Esophagus muscularis mucosa (tissue), 4 donors: ENCODE results near the gene TECTA. TPM values are rescaled to one million over a fixed set of nuclear protein-coding genes. Genes with fewer than 3 reads are reported as not detected.

Experiments used
- DNase-seq: peaks from one replicate; pipeline ENCODE4 v3.0.0-alpha.2; 2017; ENCODE audit errors: extremely low spot score
- H3K27ac ChIP-seq, 4 donors: fragments of 200-600 bp; sonication (generic); replicated peaks in 1 of 4; 1 replicate in 3 of 4; 2 replicates in 1 of 4; pipeline ENCODE4 v1.5.1; 2016 to 2019; ENCODE audit warnings: mild to moderate bottlenecking in 1 of 4
- H3K27me3 ChIP-seq, 4 donors: fragments of 200-600 bp; sonication (generic); one replicate each; pipeline versions ENCODE4 v1.5.1 to v1.6.0; 2016 to 2019
- H3K36me3 ChIP-seq, 4 donors: fragments of 200-600 bp; sonication (generic); one replicate each; pipeline ENCODE4 v1.5.1; 2016 to 2019
- H3K4me1 ChIP-seq, 4 donors: fragments of 200-600 bp; sonication (generic); one replicate each; pipeline ENCODE4 v1.5.1; 2016 to 2019
- H3K4me3 ChIP-seq, 4 donors: fragments of 200-600 bp; sonication (generic); 1 replicate in 2 of 4; 2 replicates in 2 of 4; pipeline ENCODE4 v1.5.1; 2016 to 2019; ENCODE audit warnings: mild to moderate bottlenecking in 4 of 4, moderate library complexity in 1 of 4
- H3K9me3 ChIP-seq, 4 donors: fragments of 200-600 bp; sonication (generic); 1 replicate in 3 of 4; 2 replicates in 1 of 4; pipeline ENCODE4 v1.5.1; 2016 to 2019
- EP300 ChIP-seq: sonication (generic); formaldehyde crosslinking; IDR thresholded peaks from one replicate; pipeline ENCODE4 v1.6.1; 2017; ENCODE audit warnings: antibody characterized with exemption
- POLR2A ChIP-seq: fragments of 450-650 bp; IDR thresholded peaks from one replicate; pipeline ENCODE4 v1.6.1; 2017; ENCODE audit warnings: antibody characterized with exemption, moderate library complexity, mild to moderate bottlenecking, low read depth
- POLR2AphosphoS5 ChIP-seq, 2 donors: sonication (generic); formaldehyde crosslinking; IDR thresholded peaks; one replicate each; pipeline ENCODE4 v1.6.1; 2017; ENCODE audit warnings: antibody characterized with exemption in 2 of 2
- WGBS: methylation state at CpG from one replicate; pipeline ENCODE4 v1.1.5; 2018; 5-methylcytosine and 5-hydroxymethylcytosine counted together
- intact Hi-C: fragments of 100-400 bp; cut with DNase I; formaldehyde crosslinking; loops from one replicate; pipeline ENCODE4 v1.15.1; 2023
- total RNA-seq, 4 donors: library from RNA; depleted of rRNA; stranded (reverse); fragments of >200 nt; gene quantifications; one replicate each; pipeline versions ENCODE4 v1.1.0 to v1.2.1, GENCODE V29; 2016
- TF ChIP-seq, protein P1 (sequence below), 3 experiments: fragments of 200-600 bp in 2 of 3; fragments of 450-650 bp in 1 of 3; sonication (generic) in 2 of 3; IDR thresholded peaks; one replicate each; pipeline ENCODE4 v1.5.1; 2017 to 2019; ENCODE audit warnings: antibody characterized with exemption in 3 of 3, mild to moderate bottlenecking in 2 of 3, moderate library complexity in 1 of 3

Gene TECTA
- total RNA-seq, 4 donors from 2014 or later: 0.80 to 1.2 (median 0.90) TPM

DNA sequence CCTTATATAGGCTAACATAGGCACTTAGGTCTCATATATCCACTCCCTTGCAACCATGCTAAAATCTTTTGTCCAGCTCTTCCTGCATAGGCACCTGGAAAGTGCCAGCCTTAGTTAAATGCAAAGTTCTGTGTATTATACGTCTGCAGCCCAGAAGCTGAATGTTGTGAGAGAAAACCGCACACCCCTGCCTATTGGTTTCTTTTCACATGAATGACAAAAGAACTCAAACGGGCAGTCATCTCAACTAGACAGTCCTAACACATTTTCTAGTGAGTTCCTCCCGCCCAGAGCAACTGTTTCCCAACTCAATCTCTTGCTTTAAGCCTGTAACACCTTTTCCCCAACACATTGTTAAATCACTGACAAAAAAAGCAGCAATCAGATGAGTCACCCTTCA is 122.1 kb downstream of the TECTA start:
- peak; percentile 78 for DNase-seq
- intact Hi-C loops: no loop called here
- 70% methylated on average over 4 of the region's 4 CpGs for WGBS
- Histone ChIP-seq H3K27ac (no peak overlapping the region), H3K9me3 (no peaks in the 10 kb centered on the region), H3K4me1 (no peaks in the 10 kb centered on the region), H3K27me3 (no peaks in the 10 kb centered on the region), H3K4me3 (no peak overlapping the region), H3K36me3 (no peaks in the 10 kb centered on the region)
- TF ChIP-seq POLR2A (no peak), POLR2AphosphoS5 (IDR thresholded peaks at IDR 0.05) (no peak), EP300 (no peak)
- TF ChIP-seq, protein P1, sequence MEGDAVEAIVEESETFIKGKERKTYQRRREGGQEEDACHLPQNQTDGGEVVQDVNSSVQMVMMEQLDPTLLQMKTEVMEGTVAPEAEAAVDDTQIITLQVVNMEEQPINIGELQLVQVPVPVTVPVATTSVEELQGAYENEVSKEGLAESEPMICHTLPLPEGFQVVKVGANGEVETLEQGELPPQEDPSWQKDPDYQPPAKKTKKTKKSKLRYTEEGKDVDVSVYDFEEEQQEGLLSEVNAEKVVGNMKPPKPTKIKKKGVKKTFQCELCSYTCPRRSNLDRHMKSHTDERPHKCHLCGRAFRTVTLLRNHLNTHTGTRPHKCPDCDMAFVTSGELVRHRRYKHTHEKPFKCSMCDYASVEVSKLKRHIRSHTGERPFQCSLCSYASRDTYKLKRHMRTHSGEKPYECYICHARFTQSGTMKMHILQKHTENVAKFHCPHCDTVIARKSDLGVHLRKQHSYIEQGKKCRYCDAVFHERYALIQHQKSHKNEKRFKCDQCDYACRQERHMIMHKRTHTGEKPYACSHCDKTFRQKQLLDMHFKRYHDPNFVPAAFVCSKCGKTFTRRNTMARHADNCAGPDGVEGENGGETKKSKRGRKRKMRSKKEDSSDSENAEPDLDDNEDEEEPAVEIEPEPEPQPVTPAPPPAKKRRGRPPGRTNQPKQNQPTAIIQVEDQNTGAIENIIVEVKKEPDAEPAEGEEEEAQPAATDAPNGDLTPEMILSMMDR (IDR thresholded peaks at IDR 0.05): no peak

DNA sequence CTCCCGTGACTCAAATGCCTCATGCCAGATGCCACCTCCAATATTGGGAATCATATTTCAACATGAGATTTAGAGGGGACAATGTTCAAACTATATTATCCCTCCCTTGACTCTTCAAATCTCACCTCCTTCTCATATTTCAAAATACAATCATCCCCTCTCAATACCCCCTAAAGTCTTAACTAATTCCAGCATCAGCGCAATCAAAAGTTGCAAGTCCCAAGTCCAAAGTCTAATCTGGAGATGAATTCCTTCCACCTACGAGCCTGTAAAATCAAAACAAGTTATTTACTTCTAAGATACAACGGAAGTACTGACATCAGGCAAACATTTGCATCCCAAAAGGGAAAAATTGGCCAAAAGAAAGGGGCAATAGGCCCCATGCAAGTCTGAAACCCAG is 124.3 kb downstream of the TECTA start:
- intact Hi-C loops: no loop called here
- Histone ChIP-seq H3K4me3 (no peak overlapping the region), H3K4me1 (no peaks in the 10 kb centered on the region), H3K36me3 (no peaks in the 10 kb centered on the region), H3K27me3 (no peaks in the 10 kb centered on the region), H3K27ac (no peak overlapping the region), H3K9me3 (no peaks in the 10 kb centered on the region)
- DNase-seq: no peak
- no peak for TF ChIP-seq POLR2A
- no peak for TF ChIP-seq POLR2AphosphoS5 (IDR thresholded peaks at IDR 0.05)
- no peak for TF ChIP-seq EP300
- TF ChIP-seq, protein P1 (IDR thresholded peaks at IDR 0.05): no peak
- WGBS: 81% methylated on average over 4 of the region's 4 CpGs

DNA sequence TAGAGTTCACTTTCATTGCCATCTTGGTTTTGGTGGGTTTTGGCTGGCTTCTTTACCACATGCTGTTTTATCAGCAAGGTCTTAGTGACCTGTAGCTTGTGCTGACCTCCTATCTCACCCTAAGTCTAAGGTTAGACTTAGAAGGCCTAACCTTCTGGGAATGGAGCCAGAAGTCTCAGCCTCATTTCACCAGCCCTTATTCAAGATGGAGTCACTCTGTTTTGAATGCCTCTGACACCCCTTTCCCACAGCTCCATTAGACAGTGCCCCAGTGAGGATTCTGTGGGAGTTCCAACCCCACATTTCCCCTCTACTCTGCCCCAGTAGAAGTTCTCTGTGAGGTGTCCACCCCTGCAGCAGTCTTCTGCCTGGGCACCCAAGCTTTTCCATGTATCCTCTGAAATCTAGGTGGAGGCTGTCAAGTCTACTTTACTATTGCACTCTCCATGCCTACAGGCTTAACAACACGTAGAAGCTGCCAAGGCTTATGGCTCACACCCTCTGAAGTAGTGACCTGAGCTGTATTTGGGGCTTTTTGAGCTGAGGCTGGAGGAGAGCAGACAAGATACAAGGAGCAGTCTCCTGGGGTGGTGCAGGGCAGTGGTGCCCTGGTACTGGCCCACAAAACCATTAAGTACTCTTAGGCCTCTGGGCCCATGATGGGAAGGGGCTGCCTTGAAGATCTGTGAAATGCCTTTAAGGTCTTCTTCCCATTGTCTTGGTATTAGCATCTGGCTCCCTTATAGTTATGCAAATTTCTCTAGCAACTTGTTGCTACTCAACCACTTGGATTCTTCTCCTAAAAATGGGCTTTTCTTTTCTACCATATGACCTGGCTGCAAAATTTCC is 125.6 kb downstream of the TECTA start:
- H3K4me3 ChIP-seq: no peak overlapping the region
- H3K9me3 ChIP-seq: no peaks in the 10 kb centered on the region
- peak; percentile 29 for DNase-seq
- intact Hi-C loops: no loop called here
- no peaks in the 10 kb centered on the region for H3K36me3 ChIP-seq
- no peaks in the 10 kb centered on the region for H3K27me3 ChIP-seq
- 79% methylated on average over 1 of the region's 1 CpG for WGBS
- H3K27ac ChIP-seq: no peak overlapping the region
- peaks cover 0 to 3% (median 0%) of the 10 kb centered on the region in 4 donors for H3K4me1 ChIP-seq
- TF ChIP-seq EP300 (no peak), POLR2AphosphoS5 (IDR thresholded peaks at IDR 0.05) (no peak), POLR2A (no peak)
- TF ChIP-seq, protein P1 (IDR thresholded peaks at IDR 0.05): no peak

DNA sequence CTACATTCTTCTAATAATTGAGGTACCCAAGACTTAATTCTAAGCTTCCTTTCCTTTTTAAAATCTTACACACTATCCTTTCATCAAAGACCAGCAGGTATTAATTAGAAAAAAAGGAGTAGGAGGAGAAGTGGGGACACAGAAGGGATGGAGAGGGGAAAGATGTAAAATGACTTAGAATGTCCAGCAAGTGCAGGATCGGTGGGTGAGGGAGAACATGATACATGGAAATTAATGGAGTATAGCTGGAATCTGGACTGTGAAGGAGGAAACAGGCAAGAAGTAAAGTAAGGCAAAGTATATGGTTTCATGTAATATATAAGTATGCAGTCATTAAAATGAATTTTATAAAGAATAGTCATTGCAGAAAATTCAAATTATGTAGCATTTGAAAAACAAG is 127.8 kb downstream of the TECTA start:
- no peak overlapping the region for H3K4me3 ChIP-seq
- intact Hi-C loops: no loop called here
- no peaks in the 10 kb centered on the region for H3K36me3 ChIP-seq
- no peaks in the 10 kb centered on the region for H3K9me3 ChIP-seq
- H3K4me1 ChIP-seq: peaks cover 0 to 3% (median 0%) of the 10 kb centered on the region in 4 donors
- no peak for DNase-seq
- 79% methylated on average over 1 of the region's 1 CpG for WGBS
- no peak for TF ChIP-seq POLR2AphosphoS5 (IDR thresholded peaks at IDR 0.05)
- TF ChIP-seq, protein P1 (IDR thresholded peaks at IDR 0.05): no peak
- no peak for TF ChIP-seq EP300
- no peak for TF ChIP-seq POLR2A
- H3K27me3 ChIP-seq: no peaks in the 10 kb centered on the region
- H3K27ac ChIP-seq: no peak overlapping the region
